Panc1 (cell line): Measurements from ENCODE around the gene ZNF513. TPM values are rescaled to one million over a fixed set of nuclear protein-coding genes. Genes with fewer than 3 reads are reported as not detected.
A peak's percentile ranks its signal among the peaks of the same experiment; 100 is the strongest.

ENCODE experiments used
- ATAC-seq: fragments of 200-7000 bp; cut with Tn5 transposase; 2 replicates; pipeline ENCODE4 v1.9.1; 2020; ENCODE audit warnings: mild to moderate bottlenecking, moderate library complexity
- Bru-seq: library from RNA; stranded (reverse); fragments of 400-500 nt; gene quantifications from one replicate; lab custom pipeline; 2021; lab: Mats Ljungman, UMichigan
- BruChase-seq, 2 experiments: library from RNA; stranded (reverse); fragments of 400-500 nt; gene quantifications; one replicate each; lab custom pipeline; 2021; lab: Mats Ljungman, UMichigan
- BruUV-seq: library from RNA; stranded (reverse); fragments of 400-500 nt; replicated peaks from 2 replicates; lab custom pipeline; 2021; lab: Mats Ljungman, UMichigan
- CTCF ChIA-PET: fragments of 300-600 bp; sonication (Branson Sonifier 250); formaldehyde crosslinking; loops from one replicate; lab custom pipeline; 2022; ENCODE audit warnings: antibody characterized with exemption; lab: Charles Lee
- POLR2A ChIA-PET: fragments of 300-600 bp; sonication (Branson Sonifier 250); formaldehyde crosslinking; loops from one replicate; lab custom pipeline; 2022; ENCODE audit warnings: antibody characterized with exemption; lab: Charles Lee
- DNase-seq: peaks from one replicate; pipeline ENCODE4 v3.0.0-alpha.2; 2010; ENCODE audit warnings: low read depth, low spot score
- H3K27ac ChIP-seq: 2 replicates; pipeline ENCODE4 v1.5.1; 2011; ENCODE audit warnings: mild to moderate bottlenecking, low read length, inconsistent platforms
- H3K27me3 ChIP-seq: fragments of 200-500 bp; sonication (Bioruptor generic); 2 replicates; pipeline ENCODE4 v1.6.0; 2014; ENCODE audit warnings: low read length, inconsistent platforms; ENCODE audit not compliant: control insufficient read depth, insufficient read depth
- H3K36me3 ChIP-seq: fragments of 200-500 bp; sonication (Bioruptor generic); 2 replicates; pipeline ENCODE4 v1.5.1; 2014; ENCODE audit warnings: inconsistent platforms, mild to moderate bottlenecking, low read length, moderate library complexity; ENCODE audit not compliant: control insufficient read depth, insufficient read depth
- H3K4me1 ChIP-seq: 2 replicates; pipeline ENCODE4 v1.5.1; 2011; ENCODE audit warnings: inconsistent platforms, mild to moderate bottlenecking, low read length, moderate library complexity; ENCODE audit not compliant: control insufficient read depth, insufficient read depth
- H3K4me3 ChIP-seq, 2 experiments: 2 replicates each; pipeline ENCODE4 v1.5.1; 2011 to 2012; ENCODE audit warnings: low read depth in 2 of 2, low read length in 2 of 2, mild to moderate bottlenecking in 2 of 2, inconsistent platforms in 1 of 2, moderate library complexity in 1 of 2
- H3K9me3 ChIP-seq: fragments of 200-500 bp; sonication (Bioruptor generic); 2 replicates; pipeline ENCODE4 v1.5.1; 2014; ENCODE audit warnings: low read depth, mild to moderate bottlenecking, inconsistent platforms, low read length, moderate library complexity; ENCODE audit not compliant: control insufficient read depth, insufficient read depth
- CTCF ChIP-seq: fragments of 450-650 bp; IDR thresholded peaks from 2 replicates; pipeline ENCODE4 v1.5.1; 2017; ENCODE audit warnings: mild to moderate bottlenecking
- POLR2AphosphoS5 ChIP-seq: IDR thresholded peaks from 2 replicates; pipeline ENCODE4 v1.6.1; 2012; ENCODE audit warnings: mild to moderate bottlenecking, low read depth, low read length, moderate library complexity
- REST ChIP-seq, 2 experiments: IDR thresholded peaks; 2 replicates each; pipeline ENCODE4 v1.6.1; 2011 to 2012; ENCODE audit warnings: low read depth in 2 of 2, control low read depth in 1 of 2, low read length in 1 of 2, mild to moderate bottlenecking in 1 of 2, moderate library complexity in 1 of 2; ENCODE audit not compliant: insufficient read depth in 1 of 2
- SIN3A ChIP-seq: IDR thresholded peaks from 2 replicates; pipeline ENCODE4 v1.6.1; 2012; ENCODE audit warnings: low read depth, mild to moderate bottlenecking, low read length, moderate library complexity, borderline replicate concordance; ENCODE audit not compliant: insufficient read depth
- TCF7L2 ChIP-seq: IDR thresholded peaks from 2 replicates; pipeline ENCODE4 v1.6.1; 2011; ENCODE audit warnings: mild to moderate bottlenecking, low read depth, low read length, inconsistent platforms
- in situ Hi-C: cut with HindIII; loops from 2 replicates; pipeline ENCODE4 v1.10.0; 2016; ENCODE audit warnings: low sequenced_read_pairs, low pct_unique_long_range_greater_than_20kb
- intact Hi-C: fragments of 100-400 bp; cut with micrococcal nuclease; formaldehyde crosslinking; loops from one replicate; pipeline ENCODE4 v1.10.0; 2022; ENCODE audit not compliant: unreplicated experiment
- long read RNA-seq: library from polyadenylated mRNA; unstranded; transcript quantifications from one replicate; pipeline ENCODE4 v2.0.0, GENCODE V29; 2021; ENCODE audit not compliant: unreplicated experiment
- polyA plus RNA-seq: library from polyadenylated mRNA; unstranded; fragments of >200 nt; gene quantifications from one replicate; pipeline ENCODE4 v1.2.1, GENCODE V29; 2012; ENCODE audit warnings: missing spikeins; ENCODE audit not compliant: insufficient read length
- total RNA-seq: library from RNA; stranded (reverse); gene quantifications from one replicate; pipeline ENCODE4 v1.2.1, GENCODE V29; 2021; ENCODE audit not compliant: unreplicated experiment

The ZNF513 gene
- 25.3 TPM for total RNA-seq
- 35.5 TPM for polyA plus RNA-seq
- Bru-seq, nascent RNA: percentile 76 among the genes with signal in this experiment
- percentile 88 among the genes with signal in this experiment for BruChase-seq, experiment 1, labeled RNA remaining after a 2-hour chase
- BruChase-seq, experiment 2, labeled RNA remaining after a 6-hour chase: percentile 73 among the genes with signal in this experiment
- long read RNA-seq, transcript ZNF513-202 (3 exons, 2,077 nt): minor isoform, 5 of 61 reads
- long read RNA-seq, transcript ZNF513-201 (4 exons, 2,139 nt): major isoform, 31 of 61 reads
- long read RNA-seq, partial matches to known transcripts: 9 of 61 reads
- long read RNA-seq, other reads (novel, unspliced or antisense): 16 of 61 reads

- no TSS peak for BruUV-seq
- H3K9me3 ChIP-seq: no peaks in the 10 kb centered on the region
- no peaks in the 10 kb centered on the region for H3K27me3 ChIP-seq
- in situ Hi-C loops: no loop called here
- H3K4me3 ChIP-seq: peak within 1 kb of the TSS; percentile 91 to 93
- H3K27ac ChIP-seq: peak within 1 kb of the TSS; percentile 96
- ATAC-seq (peak; percentile 88), DNase-seq (no peak)
- TF ChIP-seq TCF7L2 (peak; percentile 87), POLR2AphosphoS5 (peak; percentile 93), SIN3A (no peak)
- ChIA-PET POLR2A (interaction anchor here (1.0 kb wide), 1 partner anchor 29 kb away, joined by 4 read pairs; the partner anchor contains the start of gene PPM1G), CTCF (no interaction called here)
- intact Hi-C loops: no loop called here
- H3K36me3 ChIP-seq: peaks cover 13% of the 10 kb centered on the region
- peaks cover 38% of the 10 kb centered on the region for H3K4me1 ChIP-seq
Observed at GRCh38 chr2:27380626-27381545, at the start of gene ZNF513. TSS of gene ZNF513 (minus strand) at chr2:27380734. CDS start at chr2:27380526, 208 bp downstream.

GRCh38 chr2:27428978-27429541 is 48.5 kb upstream of the ZNF513 start:
- ChIA-PET CTCF (interaction anchor here (0.5 to 1.5 kb wide), 2 partner anchors 24 to 254 kb away, joined by 3 to 11 read pairs; no protein-coding TSS in a partner anchor), POLR2A (interaction anchor here (0.6 to 0.7 kb wide), 2 partner anchors 37 to 1015 kb away, joined by 3 read pairs; no protein-coding TSS in a partner anchor)
- intact Hi-C loops: no loop called here
- Histone ChIP-seq H3K36me3 (peaks cover 7% of the 10 kb centered on the region), H3K4me3 (peak overlapping the region; percentile 66 to 73), H3K27ac (peak overlapping the region; percentile 93), H3K4me1 (peaks cover 15% of the 10 kb centered on the region), H3K9me3 (no peaks in the 10 kb centered on the region), H3K27me3 (no peaks in the 10 kb centered on the region)
- DNase-seq (no peak), ATAC-seq (peak; percentile 95)
- TF ChIP-seq SIN3A: no peak
- peak; percentile 98 for TF ChIP-seq TCF7L2
- no peak for TF ChIP-seq CTCF
- no peak for TF ChIP-seq POLR2AphosphoS5
- no peak for TF ChIP-seq REST (IDR thresholded peaks at IDR 0.05; ENCODE audit: insufficient read depth in 1 of 2, low read depth in 2 of 2, low read length in 1 of 2)
- no TSS peak for BruUV-seq
- in situ Hi-C loops: no loop called here
